ENCODE results near the gene ENOX1. TPM values are rescaled to one million over a fixed set of nuclear protein-coding genes. Genes with fewer than 3 reads are reported as not detected.

ENOX1 gene
- total RNA-seq, 1 donor from 2014 or later: 8.7 TPM

GRCh38 chr13:43195551-43195950, 591.2 kb downstream of the ENOX1 start:
- Mint-ChIP-seq H3K9me3 (ENCODE audit: unreplicated experiment) (no peaks in the 10 kb centered on the region), H3K4me3 (ENCODE audit: unreplicated experiment) (no peak overlapping the region)

GRCh38 chr13:43195112-43195511, 591.7 kb downstream of the ENOX1 start:
- Mint-ChIP-seq H3K9me3 (ENCODE audit: unreplicated experiment) (no peaks in the 10 kb centered on the region), H3K36me3 (ENCODE audit: unreplicated experiment) (no peaks in the 10 kb centered on the region), H3K4me1 (ENCODE audit: low read depth, unreplicated experiment) (peaks cover 4% of the 10 kb centered on the region), H3K27ac (ENCODE audit: unreplicated experiment) (no peak overlapping the region), H3K4me3 (ENCODE audit: unreplicated experiment) (no peak overlapping the region), H3K27me3 (ENCODE audit: unreplicated experiment) (peaks cover under 1% of the 10 kb centered on the region)
- no peak for DNase-seq
- no peak for TF ChIP-seq CTCF (IDR thresholded peaks at IDR 0.05; ENCODE audit: partially characterized antibody, unreplicated experiment)

More at GRCh38 chr13:43195551-43195950, 591.2 kb downstream of the ENOX1 start:
- Mint-ChIP-seq H3K4me1 (ENCODE audit: low read depth, unreplicated experiment) (peaks cover 4% of the 10 kb centered on the region), H3K27me3 (ENCODE audit: unreplicated experiment) (peaks cover 1% of the 10 kb centered on the region), H3K36me3 (ENCODE audit: unreplicated experiment) (no peaks in the 10 kb centered on the region), H3K27ac (ENCODE audit: unreplicated experiment) (no peak overlapping the region)
- no peak for TF ChIP-seq CTCF (IDR thresholded peaks at IDR 0.05; ENCODE audit: partially characterized antibody, unreplicated experiment)
- no peak for DNase-seq

GRCh38 chr13:43193789-43194420, 592.9 kb downstream of the ENOX1 start:
- H3K27ac Mint-ChIP-seq (ENCODE audit: unreplicated experiment): no peak overlapping the region
- peaks cover 4% of the 10 kb centered on the region for H3K4me1 Mint-ChIP-seq (ENCODE audit: low read depth, unreplicated experiment)
- no peak for TF ChIP-seq CTCF (IDR thresholded peaks at IDR 0.05; ENCODE audit: partially characterized antibody, unreplicated experiment)
- H3K36me3 Mint-ChIP-seq (ENCODE audit: unreplicated experiment): no peaks in the 10 kb centered on the region
- no peak for DNase-seq
- no peak overlapping the region for H3K4me3 Mint-ChIP-seq (ENCODE audit: unreplicated experiment)
- H3K27me3 Mint-ChIP-seq (ENCODE audit: unreplicated experiment): no peaks in the 10 kb centered on the region
- H3K9me3 Mint-ChIP-seq (ENCODE audit: unreplicated experiment): no peaks in the 10 kb centered on the region

- DNase-seq: no peak
- Mint-ChIP-seq H3K9me3 (ENCODE audit: unreplicated experiment) (no peaks in the 10 kb centered on the region), H3K4me1 (ENCODE audit: low read depth, unreplicated experiment) (peaks cover 4% of the 10 kb centered on the region), H3K4me3 (ENCODE audit: unreplicated experiment) (no peak overlapping the region), H3K27ac (ENCODE audit: unreplicated experiment) (no peak overlapping the region), H3K36me3 (ENCODE audit: unreplicated experiment) (no peaks in the 10 kb centered on the region), H3K27me3 (ENCODE audit: unreplicated experiment) (no peaks in the 10 kb centered on the region)
- TF ChIP-seq CTCF (IDR thresholded peaks at IDR 0.05; ENCODE audit: partially characterized antibody, unreplicated experiment): no peak
Observed at GRCh38 chr13:43191546-43191945, 595.2 kb downstream of the ENOX1 start.

GRCh38 chr13:43185226-43185625, 601.5 kb downstream of the ENOX1 start:
- TF ChIP-seq CTCF (IDR thresholded peaks at IDR 0.05; ENCODE audit: partially characterized antibody, unreplicated experiment): no peak
- H3K4me1 Mint-ChIP-seq (ENCODE audit: low read depth, unreplicated experiment): no peaks in the 10 kb centered on the region
- no peak overlapping the region for H3K27ac Mint-ChIP-seq (ENCODE audit: unreplicated experiment)
- DNase-seq: no peak
- H3K27me3 Mint-ChIP-seq (ENCODE audit: unreplicated experiment): no peaks in the 10 kb centered on the region
- peaks cover 5% of the 10 kb centered on the region for H3K36me3 Mint-ChIP-seq (ENCODE audit: unreplicated experiment)
- no peak overlapping the region for H3K4me3 Mint-ChIP-seq (ENCODE audit: unreplicated experiment)
- peaks cover 2% of the 10 kb centered on the region for H3K9me3 Mint-ChIP-seq (ENCODE audit: unreplicated experiment)
